ENCODE measurements around the gene SPACA7. TPM values are rescaled to one million over a fixed set of nuclear protein-coding genes. Genes with fewer than 3 reads are reported as not detected.

SPACA7 gene
- total RNA-seq, 1 experiment from 2014 or later: not detected

GRCh38 chr13:112451512-112452379 is 75.6 kb downstream of the SPACA7 start:
- DNase-seq (ENCODE audit: low read depth, low spot score): no peak
- in situ Hi-C loops (cut with HindIII; ENCODE audit: low pct_unique_long_range_greater_than_20kb, low sequenced_read_pairs): no loop called here

- no peak for DNase-seq (ENCODE audit: low read depth, low spot score)
- in situ Hi-C loops (cut with HindIII; ENCODE audit: low pct_unique_long_range_greater_than_20kb, low sequenced_read_pairs): no loop called here
These were observed 76.4 kb downstream of the SPACA7 start for GRCh38 chr13:112452380-112453206.

GRCh38 chr13:112453207-112453829 is 77.2 kb downstream of the SPACA7 start:
- no peak for DNase-seq (ENCODE audit: low read depth, low spot score)
- in situ Hi-C loops (cut with HindIII; ENCODE audit: low pct_unique_long_range_greater_than_20kb, low sequenced_read_pairs): no loop called here

- in situ Hi-C loops (cut with HindIII; ENCODE audit: low pct_unique_long_range_greater_than_20kb, low sequenced_read_pairs): no loop called here
- DNase-seq (ENCODE audit: low read depth, low spot score): no peak
These were observed 77.9 kb downstream of the SPACA7 start for GRCh38 chr13:112453874-112454647.

- no peak for DNase-seq (ENCODE audit: low read depth, low spot score)
- in situ Hi-C loops (cut with HindIII; ENCODE audit: low pct_unique_long_range_greater_than_20kb, low sequenced_read_pairs): no loop called here
These were observed 78.6 kb downstream of the SPACA7 start for GRCh38 chr13:112454648-112455334.

- in situ Hi-C loops (cut with HindIII; ENCODE audit: low pct_unique_long_range_greater_than_20kb, low sequenced_read_pairs): no loop called here
- no peak for DNase-seq (ENCODE audit: low read depth, low spot score)
These were observed 79.4 kb downstream of the SPACA7 start for GRCh38 chr13:112455476-112456059.

- in situ Hi-C loops (cut with HindIII; ENCODE audit: low pct_unique_long_range_greater_than_20kb, low sequenced_read_pairs): no loop called here
- DNase-seq (ENCODE audit: low read depth, low spot score): no peak
These were observed 80.2 kb downstream of the SPACA7 start for GRCh38 chr13:112456138-112457056.

- in situ Hi-C loops (cut with HindIII; ENCODE audit: low pct_unique_long_range_greater_than_20kb, low sequenced_read_pairs): no loop called here
- DNase-seq (ENCODE audit: low read depth, low spot score): no peak
These were observed 80.9 kb downstream of the SPACA7 start for GRCh38 chr13:112457081-112457480.

GRCh38 chr13:112457485-112457884 is 81.3 kb downstream of the SPACA7 start:
- no peak for DNase-seq (ENCODE audit: low read depth, low spot score)
- in situ Hi-C loops (cut with HindIII; ENCODE audit: low pct_unique_long_range_greater_than_20kb, low sequenced_read_pairs): no loop called here

- DNase-seq (ENCODE audit: low read depth, low spot score): no peak
- in situ Hi-C loops (cut with HindIII; ENCODE audit: low pct_unique_long_range_greater_than_20kb, low sequenced_read_pairs): no loop called here
These were observed 86.3 kb downstream of the SPACA7 start for GRCh38 chr13:112462408-112462807.

GRCh38 chr13:112464720-112465119 is 88.6 kb downstream of the SPACA7 start:
- no peak for DNase-seq (ENCODE audit: low read depth, low spot score)
- in situ Hi-C loops (cut with HindIII; ENCODE audit: low pct_unique_long_range_greater_than_20kb, low sequenced_read_pairs): no loop called here

GRCh38 chr13:112465251-112466131 is 89.3 kb downstream of the SPACA7 start:
- in situ Hi-C loops (cut with HindIII; ENCODE audit: low pct_unique_long_range_greater_than_20kb, low sequenced_read_pairs): no loop called here
- DNase-seq (ENCODE audit: low read depth, low spot score): no peak

- in situ Hi-C loops (cut with HindIII; ENCODE audit: low pct_unique_long_range_greater_than_20kb, low sequenced_read_pairs): no loop called here
- no peak for DNase-seq (ENCODE audit: low read depth, low spot score)
These were observed 90.2 kb downstream of the SPACA7 start for GRCh38 chr13:112466132-112467058.

- in situ Hi-C loops (cut with HindIII; ENCODE audit: low pct_unique_long_range_greater_than_20kb, low sequenced_read_pairs): no loop called here
- no peak for DNase-seq (ENCODE audit: low read depth, low spot score)
These were observed 91.1 kb downstream of the SPACA7 start for GRCh38 chr13:112467236-112467635.
